Esophagus squamous epithelium (tissue), 5 donors: Measurements from ENCODE around the gene SYT3. TPM values are rescaled to one million over a fixed set of nuclear protein-coding genes. Genes with fewer than 3 reads are reported as not detected.

ENCODE experiments used
- DNase-seq: peaks from one replicate; lab custom pipeline; 2025; lab: John Stamatoyannopoulos, UW
- H3K27ac ChIP-seq, 4 donors: fragments of 200-600 bp; sonication (generic); one replicate each; pipeline ENCODE4 v1.5.1; 2016 to 2019; ENCODE audit warnings: mild to moderate bottlenecking in 1 of 4
- H3K27me3 ChIP-seq, 4 donors: fragments of 200-600 bp; sonication (generic); 1 replicate in 3 of 4; 2 replicates in 1 of 4; pipeline versions ENCODE4 v1.5.1 to v1.6.0; 2017 to 2021; ENCODE audit warnings: antibody characterized with exemption in 1 of 4
- H3K36me3 ChIP-seq, 3 donors: fragments of 200-600 bp; sonication (generic); one replicate each; pipeline ENCODE4 v1.5.1; 2016 to 2019
- H3K4me1 ChIP-seq, 3 donors: fragments of 200-600 bp; sonication (generic); one replicate each; pipeline ENCODE4 v1.5.1; 2017 to 2019
- H3K4me3 ChIP-seq, 4 donors: fragments of 200-600 bp; sonication (generic); 1 replicate in 3 of 4; 2 replicates in 1 of 4; pipeline ENCODE4 v1.5.1; 2016 to 2019; ENCODE audit warnings: mild to moderate bottlenecking in 2 of 4, moderate library complexity in 1 of 4
- H3K9me3 ChIP-seq, 3 donors: fragments of 200-600 bp; sonication (generic); one replicate each; pipeline ENCODE4 v1.5.1; 2016 to 2019
- CTCF ChIP-seq, 6 experiments: fragments of 450-650 bp in 4 of 6; fragments of 200-600 bp in 2 of 6; sonication (generic) in 2 of 6; IDR thresholded peaks; one replicate each; pipeline ENCODE4 v1.5.1; 2016 to 2019; ENCODE audit warnings: antibody characterized with exemption in 6 of 6, mild to moderate bottlenecking in 4 of 6, moderate library complexity in 4 of 6
- POLR2A ChIP-seq, 4 donors: fragments of 450-650 bp; IDR thresholded peaks; one replicate each; pipeline ENCODE4 v1.6.1; 2017; ENCODE audit warnings: antibody characterized with exemption in 4 of 4, mild to moderate bottlenecking in 4 of 4, moderate library complexity in 3 of 4
- WGBS, 2 donors: methylation state at CpG; one replicate each; pipeline ENCODE4 v1.1.5; 2018; 5-methylcytosine and 5-hydroxymethylcytosine counted together
- intact Hi-C: fragments of 100-400 bp; cut with DNase I; formaldehyde crosslinking; loops from one replicate; pipeline ENCODE4 v1.15.0; 2022
- total RNA-seq, 4 donors: library from RNA; depleted of rRNA; stranded (reverse); fragments of >200 nt; gene quantifications; one replicate each; pipeline ENCODE4 v1.1.0, GENCODE V29; 2016
- donor health status: DM: yes; HTN: yes; CAD: no.

Gene SYT3
- total RNA-seq, 4 donors from 2014 or later, result 0.53 to 2.2 TPM; not detected in 2

GRCh38 chr19:50652722-50653121, 13.0 kb upstream of the SYT3 start:
- no peak overlapping the region for H3K27ac ChIP-seq
- H3K4me3 ChIP-seq, result no peak overlapping the region

GRCh38 chr19:50651174-50651573, 11.5 kb upstream of the SYT3 start:
- peaks cover 0 to 93% (median 0%) of the 10 kb centered on the region in 4 donors for H3K27me3 ChIP-seq
- intact Hi-C loops, result no loop called here
- 61 to 81% methylated on average over 2 of the region's 2 CpGs for WGBS, 2 donors
- H3K36me3 ChIP-seq, result no peaks in the 10 kb centered on the region
- no peak for DNase-seq
- H3K4me3 ChIP-seq, result no peak overlapping the region
- H3K4me1 ChIP-seq, result no peaks in the 10 kb centered on the region
- H3K27ac ChIP-seq, result no peak overlapping the region
- H3K9me3 ChIP-seq, result peaks cover 0 to 16% (median 6%) of the 10 kb centered on the region in 3 donors
- TF ChIP-seq CTCF (IDR thresholded peaks at IDR 0.05) (no peak), POLR2A (IDR thresholded peaks at IDR 0.05) (no peak)

More at GRCh38 chr19:50652722-50653121, 13.0 kb upstream of the SYT3 start:
- Histone ChIP-seq H3K9me3 (peaks cover 0 to 16% (median 6%) of the 10 kb centered on the region in 3 donors), H3K36me3 (no peaks in the 10 kb centered on the region), H3K27me3 (peaks cover 0 to 93% (median 0%) of the 10 kb centered on the region in 4 donors), H3K4me1 (peaks cover 0 to 2% (median 0%) of the 10 kb centered on the region in 3 donors)
- DNase-seq, result no peak
- intact Hi-C loops, result no loop called here
- TF ChIP-seq POLR2A (IDR thresholded peaks at IDR 0.05) (no peak), CTCF (IDR thresholded peaks at IDR 0.05) (no peak)
- WGBS, 2 donors, result 86 to 87% methylated on average over 6 of the region's 6 CpGs

GRCh38 chr19:50649433-50650391, 10.0 kb upstream of the SYT3 start, which contains the start of gene C19orf81:
TSS of gene C19orf81 (plus strand) at chr19:50649445. CDS start at chr19:50649445, 0 bp downstream.
- Histone ChIP-seq H3K4me1 (no peaks in the 10 kb centered on the region), H3K27me3 (peaks cover 0 to 91% (median 0%) of the 10 kb centered on the region in 4 donors), H3K4me3 (no peak within 1 kb of the TSS), H3K36me3 (no peaks in the 10 kb centered on the region), H3K27ac (no peak within 1 kb of the TSS), H3K9me3 (peaks cover 0 to 2% (median 0%) of the 10 kb centered on the region in 3 donors)
- intact Hi-C loops, result no loop called here
- no peak for DNase-seq
- 27 to 42% methylated on average over 5 to 6 of the region's 7 CpGs for WGBS, 2 donors
- TF ChIP-seq POLR2A (IDR thresholded peaks at IDR 0.05) (no peak), CTCF (IDR thresholded peaks at IDR 0.05) (no peak)

GRCh38 chr19:50648659-50649058, 9.0 kb upstream of the SYT3 start:
- no peak for TF ChIP-seq POLR2A (IDR thresholded peaks at IDR 0.05)
- Histone ChIP-seq H3K9me3 (no peaks in the 10 kb centered on the region), H3K4me3 (no peak overlapping the region), H3K27me3 (peaks cover 0 to 91% (median 0%) of the 10 kb centered on the region in 4 donors), H3K36me3 (no peaks in the 10 kb centered on the region), H3K4me1 (no peaks in the 10 kb centered on the region), H3K27ac (no peak overlapping the region)
- intact Hi-C loops, result no loop called here
- 58 to 63% methylated on average over 3 of the region's 5 CpGs for WGBS, 2 donors
- no peak for DNase-seq

- WGBS, 2 donors, result 54 to 58% methylated on average over 10 of the region's 10 CpGs
- no peak overlapping the region for H3K27ac ChIP-seq
- intact Hi-C loops, result no loop called here
- TF ChIP-seq CTCF (IDR thresholded peaks at IDR 0.05), result no peak
- TF ChIP-seq POLR2A (IDR thresholded peaks at IDR 0.05), result no peak
- no peak overlapping the region for H3K4me3 ChIP-seq
- H3K27me3 ChIP-seq, result peaks cover 0 to 94% (median 0%) of the 10 kb centered on the region in 4 donors
- no peaks in the 10 kb centered on the region for H3K9me3 ChIP-seq
- H3K4me1 ChIP-seq, result no peaks in the 10 kb centered on the region
- H3K36me3 ChIP-seq, result no peaks in the 10 kb centered on the region
- no peak for DNase-seq
Observed at GRCh38 chr19:50647879-50648615, 8.4 kb upstream of the SYT3 start.
